Measurements from ENCODE around the gene LDLRAD3. TPM values are rescaled to one million over a fixed set of nuclear protein-coding genes. Genes with fewer than 3 reads are reported as not detected.

LDLRAD3 gene
- total RNA-seq, 1 donor from 2014 or later, result 18.2 TPM

DNA sequence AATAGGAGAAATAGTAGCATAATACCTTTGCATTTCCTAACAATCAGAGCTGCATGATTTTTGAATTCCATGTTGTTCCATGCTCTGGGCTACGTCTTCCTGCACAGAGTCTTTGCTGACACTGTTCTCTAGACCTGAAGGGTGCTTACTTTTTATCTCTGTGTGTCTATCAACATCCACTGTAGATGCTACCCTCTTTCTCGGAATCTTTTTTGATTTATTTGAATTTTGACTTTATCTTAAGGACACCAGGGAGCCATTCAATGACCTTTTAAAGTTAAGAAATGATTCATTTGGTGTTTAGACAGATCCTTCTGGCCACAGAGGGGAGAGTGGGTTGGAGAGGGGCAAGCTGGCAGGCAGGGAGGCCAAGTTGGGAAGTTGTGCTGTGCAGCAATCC, 90.1 kb downstream of the LDLRAD3 start:
- TF ChIP-seq, protein P1, sequence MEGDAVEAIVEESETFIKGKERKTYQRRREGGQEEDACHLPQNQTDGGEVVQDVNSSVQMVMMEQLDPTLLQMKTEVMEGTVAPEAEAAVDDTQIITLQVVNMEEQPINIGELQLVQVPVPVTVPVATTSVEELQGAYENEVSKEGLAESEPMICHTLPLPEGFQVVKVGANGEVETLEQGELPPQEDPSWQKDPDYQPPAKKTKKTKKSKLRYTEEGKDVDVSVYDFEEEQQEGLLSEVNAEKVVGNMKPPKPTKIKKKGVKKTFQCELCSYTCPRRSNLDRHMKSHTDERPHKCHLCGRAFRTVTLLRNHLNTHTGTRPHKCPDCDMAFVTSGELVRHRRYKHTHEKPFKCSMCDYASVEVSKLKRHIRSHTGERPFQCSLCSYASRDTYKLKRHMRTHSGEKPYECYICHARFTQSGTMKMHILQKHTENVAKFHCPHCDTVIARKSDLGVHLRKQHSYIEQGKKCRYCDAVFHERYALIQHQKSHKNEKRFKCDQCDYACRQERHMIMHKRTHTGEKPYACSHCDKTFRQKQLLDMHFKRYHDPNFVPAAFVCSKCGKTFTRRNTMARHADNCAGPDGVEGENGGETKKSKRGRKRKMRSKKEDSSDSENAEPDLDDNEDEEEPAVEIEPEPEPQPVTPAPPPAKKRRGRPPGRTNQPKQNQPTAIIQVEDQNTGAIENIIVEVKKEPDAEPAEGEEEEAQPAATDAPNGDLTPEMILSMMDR (IDR thresholded peaks at IDR 0.05), result no peak
- DNase-seq (ENCODE audit: extremely low spot score, unreplicated experiment), result no peak
- Mint-ChIP-seq H3K4me3 (ENCODE audit: unreplicated experiment) (no peak overlapping the region), H3K4me1 (ENCODE audit: unreplicated experiment) (peaks cover 46% of the 10 kb centered on the region), H3K36me3 (ENCODE audit: unreplicated experiment) (peaks cover 5% of the 10 kb centered on the region), H3K27me3 (ENCODE audit: unreplicated experiment) (no peaks in the 10 kb centered on the region), H3K9me3 (ENCODE audit: unreplicated experiment) (peaks cover 5% of the 10 kb centered on the region), H3K27ac (ENCODE audit: unreplicated experiment) (no peak overlapping the region)

DNA sequence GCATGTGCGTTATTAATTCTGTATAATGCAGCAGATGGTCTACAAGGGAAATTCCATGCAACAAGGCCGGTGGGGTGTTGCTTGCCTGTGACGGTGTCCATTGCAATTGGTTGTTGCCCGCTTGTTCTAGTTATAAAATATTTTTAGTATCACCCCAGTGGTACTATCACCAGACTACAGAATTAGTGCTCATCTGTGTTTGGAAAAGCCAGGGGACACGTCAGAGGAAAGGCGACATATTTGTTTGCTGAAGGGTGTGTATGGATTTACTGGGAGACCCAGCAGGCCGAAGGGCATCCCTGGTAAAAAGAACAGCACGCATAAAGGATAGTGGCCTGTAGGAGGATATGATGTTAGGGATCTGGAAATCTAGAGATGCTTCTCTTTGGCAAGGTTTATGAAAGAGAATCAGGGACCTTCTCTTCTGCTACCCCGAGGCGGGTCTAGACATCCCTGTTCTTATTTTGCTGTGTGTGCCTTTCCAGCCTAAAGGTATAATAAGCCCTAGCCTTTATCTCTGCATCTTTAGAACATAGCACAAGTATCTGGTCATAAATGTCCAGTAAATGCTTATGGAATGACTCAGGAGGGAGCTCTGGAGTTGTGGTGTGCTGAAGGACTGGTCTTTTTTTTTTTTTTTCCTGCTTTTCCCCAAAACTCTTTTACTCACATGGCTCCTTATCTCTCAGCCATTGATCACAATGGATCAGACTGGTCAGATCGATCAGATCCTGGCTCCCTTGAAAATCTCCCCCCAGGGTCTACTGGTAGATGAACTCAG, 90.9 kb downstream of the LDLRAD3 start:
- H3K27ac Mint-ChIP-seq (ENCODE audit: unreplicated experiment), result no peak overlapping the region
- TF ChIP-seq, protein P1 (IDR thresholded peaks at IDR 0.05), result no peak
- no peak overlapping the region for H3K4me3 Mint-ChIP-seq (ENCODE audit: unreplicated experiment)
- H3K36me3 Mint-ChIP-seq (ENCODE audit: unreplicated experiment), result peaks cover 5% of the 10 kb centered on the region
- H3K4me1 Mint-ChIP-seq (ENCODE audit: unreplicated experiment), result peaks cover 46% of the 10 kb centered on the region
- H3K27me3 Mint-ChIP-seq (ENCODE audit: unreplicated experiment), result no peaks in the 10 kb centered on the region
- H3K9me3 Mint-ChIP-seq (ENCODE audit: unreplicated experiment), result peaks cover 5% of the 10 kb centered on the region
- no peak for DNase-seq (ENCODE audit: extremely low spot score, unreplicated experiment)

DNA sequence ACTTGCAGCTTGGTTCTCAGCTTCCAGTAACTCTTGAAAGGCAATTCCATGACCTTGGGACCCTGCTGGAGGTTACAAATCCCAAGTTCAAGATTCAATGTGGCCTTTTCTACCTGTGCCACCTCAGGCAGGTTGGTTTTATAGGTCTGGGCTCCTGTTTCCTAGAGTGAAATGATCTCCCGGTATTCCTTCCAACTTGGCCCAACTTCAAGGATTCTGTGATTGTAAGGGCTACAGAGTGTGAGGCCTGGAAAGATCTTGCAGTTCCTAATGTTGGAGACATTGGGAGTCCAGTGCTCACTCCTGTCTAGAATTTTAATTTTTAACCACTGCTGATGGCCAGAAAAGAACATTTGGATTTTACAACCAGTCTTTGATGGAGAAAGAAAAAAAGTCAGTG, 91.6 kb downstream of the LDLRAD3 start:
- H3K4me3 Mint-ChIP-seq (ENCODE audit: unreplicated experiment), result no peak overlapping the region
- H3K9me3 Mint-ChIP-seq (ENCODE audit: unreplicated experiment), result peaks cover 5% of the 10 kb centered on the region
- peaks cover 5% of the 10 kb centered on the region for H3K36me3 Mint-ChIP-seq (ENCODE audit: unreplicated experiment)
- no peaks in the 10 kb centered on the region for H3K27me3 Mint-ChIP-seq (ENCODE audit: unreplicated experiment)
- TF ChIP-seq, protein P1 (IDR thresholded peaks at IDR 0.05), result no peak
- DNase-seq (ENCODE audit: extremely low spot score, unreplicated experiment), result no peak
- peaks cover 41% of the 10 kb centered on the region for H3K4me1 Mint-ChIP-seq (ENCODE audit: unreplicated experiment)
- H3K27ac Mint-ChIP-seq (ENCODE audit: unreplicated experiment), result no peak overlapping the region

DNA sequence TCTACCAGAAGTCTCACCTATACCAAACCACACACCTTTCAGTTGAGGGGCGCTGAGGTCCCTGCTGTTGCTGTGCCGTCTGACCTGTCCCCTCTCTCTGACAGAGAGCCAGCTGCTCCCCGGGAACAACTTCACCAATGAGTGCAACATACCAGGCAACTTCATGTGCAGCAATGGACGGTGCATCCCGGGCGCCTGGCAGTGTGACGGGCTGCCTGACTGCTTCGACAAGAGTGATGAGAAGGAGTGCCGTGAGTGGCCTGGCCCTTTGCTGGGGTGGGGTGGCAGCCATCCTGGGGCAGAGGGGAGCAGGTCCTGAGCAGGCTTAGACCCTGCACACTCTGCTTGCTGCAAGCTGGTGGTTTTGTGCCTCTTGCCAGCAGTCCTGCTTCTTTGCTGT, 92.1 kb downstream of the LDLRAD3 start:
- peaks cover 5% of the 10 kb centered on the region for H3K36me3 Mint-ChIP-seq (ENCODE audit: unreplicated experiment)
- H3K27ac Mint-ChIP-seq (ENCODE audit: unreplicated experiment), result no peak overlapping the region
- H3K9me3 Mint-ChIP-seq (ENCODE audit: unreplicated experiment), result peaks cover 5% of the 10 kb centered on the region
- H3K4me1 Mint-ChIP-seq (ENCODE audit: unreplicated experiment), result peaks cover 36% of the 10 kb centered on the region
- TF ChIP-seq, protein P1 (IDR thresholded peaks at IDR 0.05), result no peak
- no peak for DNase-seq (ENCODE audit: extremely low spot score, unreplicated experiment)
- no peaks in the 10 kb centered on the region for H3K27me3 Mint-ChIP-seq (ENCODE audit: unreplicated experiment)
- H3K4me3 Mint-ChIP-seq (ENCODE audit: unreplicated experiment), result no peak overlapping the region

DNA sequence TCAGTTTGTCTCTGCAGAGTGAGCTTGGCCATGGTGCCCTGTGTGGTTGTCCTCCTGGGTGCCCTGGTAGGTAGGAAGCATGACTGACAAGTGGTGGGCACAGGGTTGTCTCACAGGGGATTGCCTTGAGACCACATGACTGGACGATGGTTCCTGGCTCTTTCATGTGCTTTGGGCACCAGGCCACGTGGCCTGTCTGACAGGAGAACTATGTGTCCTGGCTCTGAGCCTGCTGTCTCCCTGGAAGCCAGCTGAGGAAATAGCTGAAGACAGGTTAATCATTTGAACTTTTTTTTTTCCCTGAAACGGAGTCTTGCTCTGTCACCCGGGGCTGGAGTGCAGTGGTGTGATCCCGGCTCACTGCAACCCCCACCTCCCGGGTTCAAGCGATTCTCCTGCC, 93.2 kb downstream of the LDLRAD3 start:
- TF ChIP-seq, protein P1 (IDR thresholded peaks at IDR 0.05), result no peak
- DNase-seq (ENCODE audit: extremely low spot score, unreplicated experiment), result no peak
- no peak overlapping the region for H3K27ac Mint-ChIP-seq (ENCODE audit: unreplicated experiment)

More for the DNA sequence above, 93.2 kb downstream of the LDLRAD3 start:
- peaks cover 5% of the 10 kb centered on the region for H3K9me3 Mint-ChIP-seq (ENCODE audit: unreplicated experiment)
- H3K4me3 Mint-ChIP-seq (ENCODE audit: unreplicated experiment), result no peak overlapping the region
- H3K36me3 Mint-ChIP-seq (ENCODE audit: unreplicated experiment), result peaks cover 5% of the 10 kb centered on the region
- no peaks in the 10 kb centered on the region for H3K27me3 Mint-ChIP-seq (ENCODE audit: unreplicated experiment)
- peaks cover 31% of the 10 kb centered on the region for H3K4me1 Mint-ChIP-seq (ENCODE audit: unreplicated experiment)
